Kidney capillary endothelial cell (primary cell): ENCODE measurements around the gene PARD3B.

Experiments
- DNase-seq: peaks from one replicate; pipeline ENCODE4 v3.0.0-alpha.2; 2018; ENCODE audit warnings: low spot score

PARD3B gene

GRCh38 chr2:205276116-205276777 is 731.0 kb downstream of the PARD3B start:
- no peak for DNase-seq

DNA sequence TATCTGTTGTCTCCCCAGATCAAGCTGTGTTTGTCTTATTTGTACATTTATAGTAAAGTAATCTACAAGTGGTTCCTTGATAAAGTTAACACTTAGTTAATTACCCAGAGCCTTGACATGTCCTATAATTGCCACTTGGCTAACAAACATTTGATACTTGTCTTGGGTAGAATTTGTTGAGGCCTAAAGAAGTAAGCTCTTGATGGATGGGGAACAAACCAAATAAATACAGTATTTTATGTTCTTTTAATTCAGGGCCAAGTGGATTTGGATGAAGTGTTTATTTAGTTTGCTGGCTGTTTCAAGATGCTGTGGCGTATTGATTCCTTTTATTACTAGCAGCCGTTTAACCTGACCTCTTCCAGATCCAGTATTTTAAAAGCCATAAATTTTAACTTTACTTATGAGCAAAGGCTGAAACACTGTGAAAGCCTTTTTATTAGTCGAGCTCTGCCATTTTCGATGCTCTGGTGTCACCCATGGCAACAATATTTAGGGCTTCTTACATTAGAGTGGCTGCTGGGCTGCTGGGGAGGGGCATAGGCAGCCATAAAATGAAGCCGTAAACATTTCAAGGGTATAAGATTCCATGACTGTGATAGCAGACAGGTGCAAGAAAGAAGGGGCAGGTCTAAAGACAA is 735.4 kb downstream of the PARD3B start:
- DNase-seq, result no peak

DNA sequence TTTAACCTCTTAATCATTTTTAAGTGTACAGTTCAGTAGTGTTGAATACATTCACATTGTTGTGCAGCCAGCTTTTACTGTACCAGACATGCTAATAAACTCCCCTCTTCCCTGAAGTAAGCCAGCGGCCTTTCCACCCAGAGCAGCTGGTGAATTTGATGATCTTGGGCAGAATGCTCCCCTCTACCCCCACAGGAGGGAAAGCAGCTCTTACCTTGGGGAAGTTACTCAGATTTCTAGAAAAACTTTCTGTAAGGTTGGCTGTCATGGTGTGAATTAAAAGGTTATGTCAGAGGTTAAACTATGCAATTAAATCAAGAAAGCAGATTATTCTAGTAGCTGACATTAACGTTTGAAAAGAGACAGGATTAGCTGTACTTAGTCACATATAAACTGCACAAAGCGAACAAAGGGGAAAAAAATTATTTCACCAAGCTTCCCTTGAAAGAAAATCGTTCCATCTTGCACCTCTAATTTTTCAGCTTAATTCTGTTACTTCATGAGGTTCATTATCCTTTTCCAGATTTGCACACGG is 738.5 kb downstream of the PARD3B start:
- DNase-seq, result no peak

DNA sequence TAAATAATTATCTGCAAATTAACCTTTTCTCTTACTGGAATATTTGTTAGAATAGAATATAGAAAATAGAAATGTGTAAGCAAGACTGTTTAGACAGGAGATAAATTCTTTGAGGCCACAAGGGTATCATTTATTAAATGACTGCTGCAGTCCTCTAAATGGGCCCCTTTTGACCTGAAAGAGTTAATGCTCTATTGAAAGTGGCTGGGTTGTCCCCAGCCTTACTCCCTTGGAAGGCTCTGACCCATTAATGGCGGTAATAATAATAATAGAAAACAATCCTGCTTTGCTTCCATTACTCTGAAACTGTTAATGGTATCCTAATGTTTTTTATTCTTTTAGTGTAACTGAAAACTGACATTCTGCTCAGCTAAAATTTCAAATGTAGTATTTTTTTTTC is 739.1 kb downstream of the PARD3B start:
- DNase-seq, result no peak

DNA sequence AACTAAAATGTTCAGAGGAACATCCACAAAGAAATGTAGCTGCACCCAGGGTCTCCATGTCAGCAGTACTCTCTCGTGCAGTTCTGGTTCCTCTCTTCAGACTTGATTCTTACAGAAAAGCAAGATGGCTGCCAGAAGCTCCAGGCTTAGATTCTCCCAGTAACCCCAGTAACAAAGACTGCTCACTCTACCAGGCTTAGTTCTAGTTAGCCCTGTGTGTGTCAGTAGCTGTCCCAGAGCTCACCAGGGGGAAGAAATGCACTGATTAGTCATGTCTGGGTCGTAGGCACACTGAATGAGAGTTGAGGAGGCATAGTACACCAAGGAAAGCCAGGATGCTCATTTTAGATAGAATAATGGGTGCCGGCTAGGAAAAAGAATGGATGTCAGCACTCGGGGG is 742.0 kb downstream of the PARD3B start:
- no peak for DNase-seq

DNA sequence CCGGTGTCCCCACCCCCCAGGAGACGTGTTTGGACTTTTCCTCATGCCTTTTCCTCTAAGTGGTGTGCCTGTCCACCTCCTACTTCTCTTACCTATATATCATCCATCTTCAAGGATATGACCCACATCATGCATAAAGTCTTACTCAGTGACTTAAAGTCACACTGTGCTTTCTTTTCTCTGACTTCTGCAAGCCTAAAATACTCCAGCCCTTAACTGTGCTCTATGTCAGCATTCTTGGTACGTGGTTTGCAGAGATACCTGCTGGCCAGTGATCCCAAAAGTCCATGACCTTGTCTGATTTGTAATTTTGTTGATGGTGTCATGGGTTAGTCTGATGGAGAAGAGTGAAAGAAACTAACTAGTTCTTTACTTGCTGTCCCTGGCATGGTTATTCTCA is 743.4 kb downstream of the PARD3B start:
- DNase-seq, result no peak

- DNase-seq, result no peak
Observed at GRCh38 chr2:205290299-205290698, 745.0 kb downstream of the PARD3B start.

DNA sequence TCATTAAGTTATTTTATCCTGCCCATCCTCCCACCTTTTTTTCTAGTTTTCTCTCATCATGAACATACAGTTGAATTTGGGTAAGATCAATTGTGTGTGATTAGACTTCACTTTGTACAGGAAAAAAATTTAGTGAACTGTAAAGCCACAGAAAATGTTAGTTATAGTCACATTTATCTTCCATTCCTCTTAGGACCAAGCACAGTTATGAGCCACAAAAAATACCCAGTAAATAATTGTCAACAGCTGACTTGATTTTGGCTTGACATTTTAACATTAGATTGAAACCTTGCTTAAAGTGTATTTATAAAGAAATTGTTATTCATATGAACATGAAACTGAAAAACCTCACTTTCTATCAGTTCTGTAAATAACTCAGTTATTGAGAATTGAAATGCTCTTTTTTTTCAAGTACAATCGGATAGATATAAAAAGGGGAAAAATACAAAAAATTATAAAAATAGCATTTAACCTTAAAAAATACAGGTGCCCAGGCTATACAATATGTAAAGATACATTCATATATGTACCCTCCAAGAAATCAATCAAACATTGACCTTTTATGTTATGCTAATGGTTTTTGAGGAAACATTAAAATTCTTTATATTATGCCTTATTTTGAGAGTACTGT is 747.5 kb downstream of the PARD3B start:
- no peak for DNase-seq

DNA sequence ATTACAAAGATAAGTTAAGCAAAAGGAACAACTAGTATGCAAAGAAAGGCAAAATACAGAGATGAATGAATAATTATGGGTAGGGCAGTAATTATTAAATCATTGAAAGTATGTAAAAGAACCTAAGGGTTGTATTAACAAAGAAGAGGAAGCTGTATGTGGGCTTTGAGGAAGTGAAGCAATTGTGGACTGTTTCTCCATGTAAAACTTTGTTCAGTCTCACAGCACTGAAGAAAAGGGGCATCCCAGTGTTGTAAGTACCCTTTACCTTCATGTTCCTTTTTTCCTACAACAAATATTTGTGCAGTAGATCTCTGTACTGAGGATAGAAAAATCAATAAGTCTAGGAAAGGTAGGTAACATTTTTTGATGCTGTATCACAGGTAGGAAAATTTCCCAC is 748.3 kb downstream of the PARD3B start:
- no peak for DNase-seq

- DNase-seq, result no peak
Observed at GRCh38 chr2:205296959-205297358, 751.7 kb downstream of the PARD3B start.

GRCh38 chr2:205297368-205297767 is 752.1 kb downstream of the PARD3B start:
- DNase-seq, result no peak

GRCh38 chr2:205297846-205298245 is 752.6 kb downstream of the PARD3B start:
- no peak for DNase-seq

GRCh38 chr2:205311201-205311600 is 765.9 kb downstream of the PARD3B start:
- no peak for DNase-seq

- DNase-seq, result no peak
Observed at GRCh38 chr2:205321231-205321630, 776.0 kb downstream of the PARD3B start.

DNA sequence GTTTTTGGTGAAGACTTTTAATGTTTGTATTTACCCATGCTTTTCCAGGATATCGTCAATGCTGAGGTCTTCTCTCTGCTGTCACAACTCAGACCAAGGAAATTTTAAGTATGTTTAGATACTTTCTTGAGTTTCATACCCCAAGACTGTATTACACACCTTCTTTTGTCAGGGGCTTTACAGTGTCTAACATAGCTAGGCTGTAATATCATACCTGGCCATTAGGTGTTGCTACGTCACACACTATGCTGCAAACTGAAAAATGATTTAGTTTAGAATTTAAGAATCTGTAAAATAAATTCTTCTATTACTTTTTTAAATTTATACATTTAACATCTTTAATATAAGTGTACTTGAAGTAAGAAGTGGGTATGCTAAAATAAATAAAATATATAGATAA is 778.7 kb downstream of the PARD3B start:
- no peak for DNase-seq

- DNase-seq, result no peak
Observed at GRCh38 chr2:205324355-205324754, 779.1 kb downstream of the PARD3B start.

- no peak for DNase-seq
Observed at GRCh38 chr2:205333351-205333750, 788.1 kb downstream of the PARD3B start.

GRCh38 chr2:205337274-205337673 is 792.0 kb downstream of the PARD3B start:
- DNase-seq, result no peak

- no peak for DNase-seq
Observed at GRCh38 chr2:205338156-205338555, 792.9 kb downstream of the PARD3B start.

- DNase-seq, result no peak
Observed at GRCh38 chr2:205343103-205343502, 797.8 kb downstream of the PARD3B start.

- no peak for DNase-seq
Observed at GRCh38 chr2:205346649-205347048, 801.4 kb downstream of the PARD3B start.

- DNase-seq, result no peak
Observed at GRCh38 chr2:205347899-205348298, 802.6 kb downstream of the PARD3B start.

DNA sequence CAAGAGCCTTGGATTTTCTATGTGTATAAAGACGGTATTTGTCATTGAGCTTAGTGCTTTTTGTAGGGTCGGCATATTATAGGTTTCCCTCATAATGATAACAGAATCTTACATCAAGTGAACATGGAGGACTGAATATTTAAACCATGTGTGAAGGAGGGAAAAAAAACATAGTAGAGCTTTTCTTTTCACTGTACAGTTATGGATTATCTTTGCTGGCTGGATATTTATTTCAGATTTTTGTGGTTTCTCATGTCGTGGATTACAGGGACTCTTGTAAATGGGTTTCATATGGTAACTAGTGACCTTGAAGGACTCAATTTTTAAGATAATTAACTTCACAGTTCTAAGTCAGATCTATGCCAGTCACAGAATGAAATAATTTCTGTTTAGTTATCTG is 806.8 kb downstream of the PARD3B start:
- no peak for DNase-seq
